HG03064 (cell line): ENCODE data around the gene KNDC1.

Experiments used
- ATAC-seq: cut with Tn5 transposase; IDR thresholded peaks from one replicate; pipeline ENCODE4 v1.9.1; 2021; ENCODE audit warnings: low read depth; ENCODE audit not compliant: unreplicated experiment

KNDC1 gene

GRCh38 chr10:133160826-133161471 lies 930 bp downstream of the KNDC1 start:
- no peak for ATAC-seq

GRCh38 chr10:133161486-133162109 lies 1.6 kb downstream of the KNDC1 start:
- ATAC-seq: no peak

- ATAC-seq: no peak
Observed at GRCh38 chr10:133162178-133162909, 2.3 kb downstream of the KNDC1 start.

GRCh38 chr10:133162910-133163856 lies 3.2 kb downstream of the KNDC1 start:
- no peak for ATAC-seq

- no peak for ATAC-seq
Observed at GRCh38 chr10:133163889-133164815, 4.1 kb downstream of the KNDC1 start.

GRCh38 chr10:133164816-133165555 lies 5.0 kb downstream of the KNDC1 start:
- ATAC-seq: no peak

GRCh38 chr10:133165556-133166503 lies 5.8 kb downstream of the KNDC1 start:
- no peak for ATAC-seq

GRCh38 chr10:133166504-133166827 lies 6.4 kb downstream of the KNDC1 start:
- ATAC-seq: no peak

GRCh38 chr10:133166828-133167692 lies 7.0 kb downstream of the KNDC1 start:
- no peak for ATAC-seq

- no peak for ATAC-seq
Observed at GRCh38 chr10:133167693-133168616, 7.9 kb downstream of the KNDC1 start.

- ATAC-seq: no peak
Observed at GRCh38 chr10:133168617-133169031, 8.6 kb downstream of the KNDC1 start.

GRCh38 chr10:133169173-133169947 lies 9.3 kb downstream of the KNDC1 start:
- no peak for ATAC-seq

GRCh38 chr10:133170092-133170491 lies 10.1 kb downstream of the KNDC1 start:
- no peak for ATAC-seq

GRCh38 chr10:133173860-133174640 lies 14.0 kb downstream of the KNDC1 start:
- ATAC-seq: no peak
